DMS53 treated with DMSO at 0.1 percent for 48 hours (cell line): ENCODE measurements around the gene MED13L.

Experiments used
- DNase-seq: peaks from one replicate; lab custom pipeline; 2025; ENCODE audit not compliant: unreplicated experiment; lab: John Stamatoyannopoulos, UW

MED13L gene

DNA sequence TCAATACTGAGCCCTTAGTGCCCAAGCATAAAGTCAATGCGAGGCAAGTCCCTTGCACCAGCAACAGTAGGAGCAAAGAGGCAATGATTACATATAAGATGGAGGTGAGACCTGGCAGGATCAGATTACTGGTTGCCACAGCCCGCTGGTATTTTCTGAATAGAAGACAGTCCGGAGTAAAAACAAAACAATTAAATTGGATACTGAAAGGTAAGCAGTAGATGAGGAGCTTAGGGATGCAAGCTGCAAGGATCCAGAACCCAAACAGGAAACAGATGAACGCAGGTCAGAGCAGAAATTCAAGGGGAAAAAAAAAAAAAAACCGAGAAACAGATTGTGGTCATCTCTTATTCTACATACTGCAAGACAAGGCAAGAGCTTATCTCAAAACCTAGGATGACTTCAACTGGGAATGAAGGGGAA lies 119.6 kb downstream of the MED13L start:
- DNase-seq, result no peak

DNA sequence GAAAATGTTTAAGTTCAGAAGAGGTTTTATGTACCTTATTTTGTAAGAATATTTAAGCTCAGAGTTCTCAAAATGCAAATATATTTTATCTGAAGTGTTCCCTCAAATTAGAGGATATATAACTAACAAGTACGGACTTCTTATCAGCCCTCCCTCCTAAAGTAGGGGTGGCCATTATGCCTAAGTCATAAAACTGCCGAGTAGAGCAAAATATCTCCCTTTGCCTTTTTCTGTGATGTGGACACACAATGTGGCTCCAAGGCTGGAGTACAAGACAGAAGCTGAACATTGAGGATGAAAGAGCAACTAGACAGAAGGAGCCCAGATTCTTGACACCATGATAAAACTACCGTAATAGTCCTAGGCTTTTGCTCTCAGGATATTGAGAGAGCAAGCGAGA lies 120.9 kb downstream of the MED13L start:
- no peak for DNase-seq

DNA sequence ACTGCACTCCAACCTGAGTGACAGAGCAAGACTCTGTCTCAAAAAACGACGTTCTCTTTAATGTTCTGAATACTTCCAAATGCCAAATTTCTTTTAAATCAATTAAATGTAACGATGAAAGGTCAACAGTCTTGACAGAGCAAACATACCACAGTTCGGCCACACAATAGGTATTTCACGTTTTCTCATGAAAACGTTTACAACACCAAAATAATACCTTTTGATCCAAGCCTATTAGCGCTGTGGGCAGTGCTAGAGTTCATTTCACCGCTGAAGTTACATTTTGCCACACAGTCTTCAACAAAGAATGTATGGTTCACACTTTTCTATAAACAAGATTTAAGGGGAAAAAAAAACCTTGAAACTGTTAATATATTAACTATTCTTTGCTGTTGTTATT lies 122.1 kb downstream of the MED13L start:
- no peak for DNase-seq

DNA sequence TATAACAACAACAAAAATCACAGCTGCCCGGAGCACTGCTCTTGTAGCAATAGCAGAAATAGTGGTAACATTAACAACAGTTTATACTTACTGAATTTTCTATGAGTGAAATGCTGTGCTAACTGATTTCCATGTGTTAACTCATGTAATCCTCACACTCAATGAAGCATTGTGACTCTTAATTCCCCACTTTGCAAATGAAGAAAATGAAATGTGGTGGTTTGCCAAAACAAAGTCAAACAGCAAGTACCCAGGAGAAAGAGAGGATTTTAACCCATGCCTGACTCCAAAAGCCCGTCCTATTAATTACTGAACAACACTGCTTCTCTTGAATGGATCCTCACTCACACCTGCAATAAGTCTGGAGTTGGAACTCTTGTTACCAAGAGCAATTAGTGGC lies 123.5 kb downstream of the MED13L start:
- DNase-seq, result no peak

DNA sequence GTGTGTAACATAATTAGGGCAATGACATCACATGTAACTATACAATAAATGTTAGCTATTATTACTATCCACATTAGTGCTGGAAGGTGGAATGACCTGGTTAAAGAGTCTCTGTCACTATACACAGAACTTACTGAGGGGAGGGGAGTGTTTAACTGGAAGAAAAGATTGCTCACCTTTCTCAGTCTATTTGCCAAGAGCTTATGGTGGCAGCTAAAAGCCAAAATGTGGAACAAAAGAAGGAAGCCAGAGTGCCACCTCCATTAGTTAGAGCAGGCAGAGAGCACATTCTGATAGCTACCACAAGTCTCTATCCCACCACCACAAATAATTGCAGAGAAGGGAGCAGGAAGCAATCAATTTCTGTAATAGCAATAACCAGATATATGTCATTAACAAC lies 124.4 kb downstream of the MED13L start:
- no peak for DNase-seq

DNA sequence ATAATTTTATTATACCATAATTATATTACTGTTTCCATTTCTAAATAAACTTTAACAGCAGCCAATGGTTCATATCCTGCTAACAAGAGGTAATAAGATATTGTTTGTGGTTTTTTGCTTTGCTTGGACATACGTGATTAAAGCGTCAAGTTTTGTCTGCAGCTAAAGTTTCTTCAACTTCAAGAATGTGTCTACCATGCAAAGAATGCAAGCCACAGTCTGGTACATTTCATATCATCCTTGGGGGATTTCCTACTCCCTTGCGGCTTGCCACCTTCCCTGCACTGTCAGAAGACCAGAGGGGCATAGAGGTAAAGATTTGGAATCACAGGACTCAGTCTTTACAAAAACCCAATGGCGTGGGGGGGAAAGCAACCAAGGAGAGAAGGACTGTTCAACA lies 125.2 kb downstream of the MED13L start:
- DNase-seq, result no peak

DNA sequence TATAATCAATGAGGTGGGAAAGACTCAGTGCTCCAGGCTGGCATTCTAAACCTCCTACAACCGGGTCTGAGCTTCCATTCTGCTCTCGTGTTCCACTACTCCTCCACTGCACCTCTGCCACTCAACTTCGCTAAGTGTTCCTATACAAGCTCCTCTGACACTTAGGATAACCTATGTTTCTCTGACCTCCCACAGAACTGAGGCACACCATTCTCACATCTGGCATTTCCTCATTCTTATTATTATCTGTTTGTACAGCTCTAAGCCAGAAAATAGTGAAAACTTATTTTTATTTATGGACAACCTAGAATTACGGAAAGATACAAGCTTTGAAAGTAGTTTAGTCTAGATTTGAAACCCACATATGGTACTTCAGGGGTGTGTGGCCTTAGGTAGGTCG lies 127.0 kb downstream of the MED13L start:
- DNase-seq, result no peak

DNA sequence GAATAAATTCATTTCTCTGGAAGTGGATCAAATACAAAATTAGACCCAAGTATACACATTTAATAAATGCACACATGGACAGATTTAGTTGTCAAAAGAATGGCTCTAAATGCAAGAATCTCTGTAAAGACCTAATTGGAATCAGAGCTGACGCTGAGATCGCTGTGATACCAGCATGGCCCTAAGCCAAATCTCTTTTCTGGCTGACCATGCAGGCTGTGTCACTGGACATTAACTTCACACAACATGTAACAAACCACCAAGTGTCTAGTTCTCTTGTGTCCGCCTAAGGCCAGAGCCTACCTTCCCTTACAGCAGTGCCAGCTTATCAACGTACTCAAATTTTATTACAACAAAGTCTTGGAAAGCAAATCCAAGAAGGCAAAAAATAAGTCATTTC lies 127.5 kb downstream of the MED13L start:
- DNase-seq, result no peak

DNA sequence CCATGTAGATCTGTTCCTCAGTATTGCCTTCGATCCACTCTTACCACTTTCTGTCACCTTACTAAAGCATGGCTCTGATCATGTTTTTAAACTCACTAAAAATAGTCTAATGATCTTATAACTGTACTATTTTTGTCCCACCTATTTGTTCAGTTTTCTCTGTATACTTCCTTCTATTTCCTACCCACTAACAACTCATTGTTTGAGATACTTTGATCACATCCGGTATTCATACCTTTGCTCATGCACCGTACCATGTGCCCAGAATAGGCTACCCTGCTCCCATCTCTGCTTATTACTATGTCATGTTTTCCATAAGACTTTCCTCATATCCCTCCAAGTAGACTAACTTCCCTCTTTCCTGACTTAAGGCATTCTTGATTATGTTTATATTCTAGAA lies 128.6 kb downstream of the MED13L start:
- DNase-seq, result no peak

DNA sequence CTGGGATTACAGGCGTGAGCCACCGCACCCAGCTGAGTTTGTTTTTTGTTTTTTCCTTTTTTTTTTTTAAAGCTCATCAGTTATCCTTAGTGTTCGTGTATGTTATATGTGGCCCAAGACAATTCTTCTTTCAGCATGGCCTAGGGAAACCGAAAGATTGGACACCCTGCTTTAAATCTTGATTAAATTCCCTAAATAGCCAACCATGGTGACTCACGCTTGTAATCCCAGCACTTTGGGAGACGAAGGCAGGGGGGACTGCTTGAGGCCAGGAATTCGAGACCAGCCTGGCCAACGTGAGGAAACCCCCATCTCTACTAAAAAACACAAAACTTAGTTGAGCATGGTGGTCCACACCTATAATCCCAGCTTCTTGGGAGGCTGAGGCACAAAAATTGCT lies 131.1 kb downstream of the MED13L start:
- no peak for DNase-seq

DNA sequence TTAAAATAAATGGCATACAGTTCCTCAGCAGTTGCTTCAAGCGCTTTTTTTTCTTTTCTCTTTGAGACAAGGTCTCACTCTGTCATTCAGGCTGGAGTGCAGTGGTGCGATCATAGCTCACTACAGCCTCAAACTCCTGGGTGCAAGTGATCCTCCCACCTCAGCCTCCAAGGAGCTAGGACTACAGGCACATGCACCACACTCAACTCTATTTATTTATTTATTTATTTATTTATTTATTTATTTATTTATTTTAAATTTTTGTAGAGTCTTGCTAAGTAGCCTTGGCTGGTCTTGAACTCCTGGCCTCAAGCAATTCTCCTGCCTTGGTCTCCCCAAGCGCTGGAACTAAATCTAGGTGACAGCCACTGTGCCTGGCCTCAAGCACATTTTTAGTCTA lies 132.0 kb downstream of the MED13L start:
- DNase-seq, result no peak

DNA sequence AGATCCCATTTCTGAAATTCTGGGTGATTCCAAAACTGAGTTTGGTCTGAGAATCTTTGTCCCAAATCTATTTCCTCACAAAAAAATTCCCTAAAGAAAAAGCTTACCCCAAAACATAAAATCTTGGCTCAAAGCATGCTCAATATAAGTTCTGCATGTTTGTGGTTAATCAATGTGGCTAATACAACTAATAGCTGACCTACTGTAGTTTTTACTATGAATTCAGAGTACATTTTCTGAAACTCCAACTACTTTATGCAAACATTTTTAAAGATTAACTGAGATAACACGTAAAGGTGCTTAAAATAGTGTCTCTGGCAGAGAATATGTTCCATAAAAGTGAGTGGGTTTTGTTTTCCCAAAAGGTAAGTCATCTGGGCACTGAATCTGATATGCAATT lies 133.1 kb downstream of the MED13L start:
- DNase-seq, result no peak

DNA sequence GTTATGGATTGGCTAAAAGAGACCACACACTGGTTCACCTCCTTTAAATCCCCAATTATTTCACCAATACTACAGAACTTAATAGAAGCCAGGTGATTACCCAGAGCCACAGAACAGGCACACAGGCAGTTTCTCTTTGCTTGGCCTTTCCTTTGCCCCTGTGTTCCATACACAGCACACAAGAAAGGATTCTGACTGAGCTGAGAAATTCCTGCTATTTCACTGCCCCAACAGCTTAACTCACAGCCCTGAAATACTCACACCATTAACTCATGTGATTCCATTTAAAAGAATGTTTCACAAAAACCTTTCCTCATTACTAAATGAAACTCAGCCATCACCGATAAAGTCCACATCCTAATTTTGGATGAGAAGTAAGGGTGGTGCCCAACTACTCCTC lies 133.6 kb downstream of the MED13L start:
- no peak for DNase-seq

DNA sequence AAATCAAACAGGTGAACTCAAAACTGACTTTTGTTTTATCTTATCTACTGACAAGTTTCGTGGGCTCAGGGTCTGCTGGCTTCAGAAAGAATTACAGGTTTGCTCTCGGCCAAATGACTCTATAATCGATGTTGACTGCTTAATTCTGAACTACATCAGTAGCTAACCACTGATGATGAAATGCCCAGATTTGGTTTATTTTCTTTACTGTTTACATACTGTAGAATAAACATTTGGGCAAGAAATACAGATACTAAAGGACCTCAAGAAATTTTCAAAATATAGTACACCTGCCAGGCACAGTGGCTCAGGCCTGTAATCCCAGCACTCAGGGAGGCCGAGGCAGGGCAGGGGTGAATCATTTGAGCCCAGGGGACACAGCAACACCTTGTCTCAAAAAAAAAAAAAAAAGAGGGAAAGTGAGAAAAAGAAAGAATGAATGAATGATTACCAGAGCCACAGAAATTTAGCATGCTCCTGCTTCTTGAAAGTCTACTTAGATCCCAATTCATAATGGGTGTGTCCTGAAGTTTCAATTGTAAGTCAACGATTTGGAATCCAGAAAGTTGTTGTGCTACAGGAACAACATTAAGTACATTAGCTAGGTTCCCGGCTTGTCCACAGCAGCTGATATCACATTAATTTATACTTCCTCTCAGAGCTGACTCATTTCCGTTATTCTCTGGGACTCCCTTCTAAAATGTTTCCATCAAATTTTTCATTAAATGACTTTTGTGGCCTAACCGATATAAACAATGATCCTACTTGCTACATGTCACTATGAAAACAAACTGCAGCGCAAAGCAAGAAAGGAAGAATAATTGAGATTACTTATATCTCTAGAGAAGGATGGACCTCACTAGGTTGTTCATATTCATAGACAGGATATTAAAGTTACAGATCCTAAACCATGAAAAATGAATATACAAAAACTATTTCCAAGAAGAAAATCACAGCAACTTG lies 134.3 kb downstream of the MED13L start:
- no peak for DNase-seq

DNA sequence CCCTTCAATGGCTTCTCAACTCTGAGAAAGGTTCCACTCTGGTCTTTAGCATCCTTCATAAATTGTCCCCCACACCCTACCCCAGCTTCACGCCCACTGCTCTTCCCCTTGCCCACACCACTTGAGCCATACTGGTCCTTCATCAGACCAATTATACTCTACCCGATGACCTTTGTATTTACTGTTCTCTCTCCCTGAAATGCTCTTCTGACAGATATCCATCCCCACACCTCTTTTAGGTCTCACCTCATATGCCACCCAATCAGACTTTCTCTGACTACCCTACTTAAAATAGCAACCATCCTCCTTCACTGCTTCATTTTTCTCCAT lies 135.7 kb downstream of the MED13L start:
- no peak for DNase-seq

DNA sequence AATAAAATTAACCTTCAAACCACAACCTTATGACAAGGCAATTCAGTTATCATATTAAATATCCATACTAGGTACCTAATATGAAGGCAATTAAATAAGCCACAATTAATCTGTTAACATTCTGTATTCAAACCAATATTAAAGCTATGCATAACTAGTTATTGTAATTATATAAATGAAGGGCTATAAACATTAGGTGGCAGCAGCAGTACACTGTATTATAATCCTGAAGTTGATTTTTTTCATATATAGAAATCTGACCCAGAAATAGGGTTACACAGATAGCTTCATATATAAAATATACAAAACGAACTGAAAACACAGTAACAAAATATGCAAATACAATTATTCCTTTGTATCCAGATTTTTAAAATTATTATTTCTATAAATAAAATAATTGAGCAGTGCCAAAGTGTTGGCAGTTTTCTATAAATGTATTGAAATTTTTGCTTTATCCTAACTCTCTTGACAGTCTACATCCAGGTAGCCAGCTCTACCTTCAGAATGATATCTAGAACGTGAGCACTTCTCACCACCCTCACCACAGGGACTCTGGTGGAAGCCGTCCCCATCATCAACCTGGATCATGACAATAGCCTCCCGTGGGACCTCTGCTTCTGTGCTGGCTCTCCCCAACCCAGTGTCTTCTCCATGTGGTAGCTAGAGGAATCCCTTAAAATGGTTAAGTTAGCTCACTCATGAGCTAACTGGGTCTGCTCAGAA lies 136.2 kb downstream of the MED13L start:
- DNase-seq, result no peak

DNA sequence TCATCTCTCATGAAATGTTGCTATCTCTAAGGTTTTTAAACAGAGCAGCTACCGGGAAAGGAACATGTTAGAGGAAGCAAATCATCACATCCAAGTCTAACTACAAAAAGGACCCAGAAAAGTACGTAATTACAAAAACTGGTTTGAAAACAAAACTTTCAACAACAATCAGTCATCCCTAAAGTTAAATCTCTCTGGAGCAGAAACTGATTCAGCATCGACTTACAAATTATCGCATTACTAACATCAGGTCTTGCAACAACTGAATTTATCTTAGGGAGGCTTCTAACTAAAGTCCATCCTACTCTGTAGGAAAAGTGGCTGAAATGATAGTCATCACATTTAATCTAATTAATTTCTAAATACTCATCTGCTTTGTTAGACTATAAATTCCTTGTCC lies 137.0 kb downstream of the MED13L start:
- no peak for DNase-seq

DNA sequence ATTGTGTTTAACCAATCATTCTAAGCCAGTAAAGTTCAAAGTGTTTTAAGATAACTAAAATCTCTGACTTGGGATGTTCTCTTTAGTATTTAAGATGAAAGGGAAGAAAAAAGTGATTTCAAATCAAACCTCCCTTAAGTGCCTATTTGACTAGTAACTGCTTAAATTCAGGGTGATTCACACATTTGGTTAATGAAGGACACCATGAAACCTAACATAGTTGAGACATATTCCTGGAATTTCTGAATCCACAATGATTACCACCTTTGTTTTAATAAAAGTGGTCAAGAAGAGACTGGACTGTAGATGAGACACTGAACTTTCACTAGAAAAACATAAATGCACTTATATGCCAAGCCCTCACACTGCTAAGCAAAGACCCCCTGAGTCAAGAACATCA lies 138.7 kb downstream of the MED13L start:
- DNase-seq, result no peak

DNA sequence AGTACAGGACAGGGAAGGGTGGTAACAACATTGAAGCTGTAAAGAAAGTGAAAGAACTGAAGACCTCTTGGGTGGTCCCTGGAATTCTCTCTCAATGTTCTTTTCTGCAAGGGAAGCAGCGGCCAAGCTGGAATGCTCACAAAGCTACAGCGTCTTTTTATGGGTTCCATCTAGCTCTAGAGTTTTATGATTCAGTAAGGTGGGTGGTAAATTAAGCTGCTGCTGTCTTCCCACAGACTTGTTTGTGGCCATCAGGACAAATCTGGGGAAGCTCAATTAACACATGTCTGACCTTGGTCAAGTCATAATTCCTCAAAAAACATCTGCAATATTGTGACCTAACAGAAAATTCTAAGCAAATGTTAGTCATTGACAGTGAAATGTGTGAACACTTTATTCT lies 139.1 kb downstream of the MED13L start:
- DNase-seq, result no peak

DNA sequence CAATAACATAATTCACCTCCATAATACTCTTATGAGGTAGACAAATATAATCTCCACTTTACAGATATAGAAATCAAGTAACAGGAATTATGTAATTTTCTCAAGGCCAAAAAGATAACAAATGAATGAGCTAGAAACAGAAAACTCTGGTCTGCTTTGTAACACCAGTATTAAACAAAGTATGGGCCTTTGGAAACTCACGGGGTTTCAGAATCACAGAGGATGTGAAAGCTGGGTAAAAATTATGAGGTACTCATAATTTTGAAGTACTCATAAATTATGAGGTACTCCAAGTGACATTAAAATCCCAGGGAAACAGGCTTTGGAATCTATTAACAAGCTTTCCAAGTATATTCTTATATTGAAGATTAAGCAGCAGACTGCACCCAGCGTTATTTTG lies 140.2 kb downstream of the MED13L start:
- DNase-seq, result no peak

DNA sequence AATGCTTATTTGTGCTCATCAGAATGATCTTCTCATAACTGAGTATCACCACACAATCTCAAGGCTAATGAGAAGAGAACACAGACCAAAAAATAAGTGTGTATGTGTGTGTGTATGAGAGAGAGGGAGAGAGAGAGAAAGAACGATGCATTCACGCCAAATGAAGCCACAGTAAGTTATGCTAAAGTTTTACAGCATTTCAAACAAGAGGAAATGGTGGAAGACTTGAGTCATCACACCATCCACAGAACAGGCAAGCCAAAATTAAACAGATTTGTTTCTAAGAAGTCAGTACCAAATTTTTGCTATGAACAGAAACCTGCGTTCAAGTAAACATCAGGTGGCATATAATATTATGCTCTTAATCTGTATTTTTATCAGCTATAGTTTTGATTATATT lies 141.2 kb downstream of the MED13L start:
- no peak for DNase-seq

DNA sequence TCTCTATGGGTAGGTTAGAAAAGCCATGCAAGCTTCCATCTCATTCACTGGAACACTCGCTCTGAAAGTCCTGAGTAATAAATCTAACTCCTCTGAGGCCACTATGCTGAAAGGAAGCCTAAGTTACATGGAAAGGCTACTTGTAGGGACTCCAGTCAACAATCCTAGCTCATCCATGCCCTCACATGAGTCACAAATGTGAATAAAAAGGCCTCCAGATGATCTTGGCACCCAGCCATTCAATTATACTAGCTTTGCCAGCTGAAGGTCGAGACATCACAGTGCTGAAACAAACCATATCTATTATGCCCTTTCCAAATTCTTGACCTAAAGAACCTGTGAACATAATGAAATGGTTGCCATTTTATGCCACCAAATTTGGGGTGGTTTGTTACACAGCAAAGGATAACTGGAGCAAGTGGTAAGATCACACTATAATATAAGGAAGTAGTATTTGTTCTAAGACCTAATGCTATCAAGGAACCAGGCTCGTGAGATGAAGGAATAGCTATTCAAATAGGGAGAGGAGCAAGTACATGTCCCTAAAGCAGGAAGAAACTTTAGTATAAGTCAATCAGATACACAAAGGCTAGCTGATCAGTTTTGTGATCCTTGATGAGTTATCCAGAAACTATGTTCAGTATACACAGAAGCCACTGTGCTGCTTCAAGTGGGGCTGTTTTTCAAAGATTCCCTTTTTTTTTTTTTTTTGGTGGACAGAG lies 142.1 kb downstream of the MED13L start:
- peak; percentile 72 for DNase-seq
